Measurements from ENCODE around the gene USP6. TPM values are rescaled to one million over a fixed set of nuclear protein-coding genes. Genes with fewer than 3 reads are reported as not detected.
"Not testable (repeated sequence)": the region's sequence is repeated elsewhere in the genome, so short reads cannot be mapped to it uniquely, and the experiment has no call there.

The USP6 gene
- total and polyA plus RNA-seq, 2 of the 4 experiments (the other 2 are of a cell fraction): 0.02 TPM; not detected in 1

- H4K91ac ChIP-seq (ENCODE audit: insufficient read depth, low read depth, low read length); H3K36me3 ChIP-seq (ENCODE audit: control insufficient read depth, insufficient read depth, low read length); H3K4me2 ChIP-seq (ENCODE audit: low read depth, low read length); H3K4me1 ChIP-seq (ENCODE audit: control insufficient read depth, insufficient read depth, low read length); H3K23ac ChIP-seq (ENCODE audit: low read depth, low read length); H4K20me1 ChIP-seq (ENCODE audit: insufficient read depth, low read length); H3K18ac ChIP-seq (ENCODE audit: low read depth, low read length); H2BK15ac ChIP-seq (ENCODE audit: low read depth, low read length); dilution Hi-C loops (cut with HindIII; ENCODE audit: low sequenced_read_pairs, unreplicated experiment); H2AK9ac ChIP-seq (replicated peaks; ENCODE audit: low read depth, low read length, poor library complexity); H3K9me3 ChIP-seq (ENCODE audit: control insufficient read depth, insufficient read depth, low read length); H3K9me1 ChIP-seq (ENCODE audit: insufficient read depth, low read length); DNase-seq; H3K56ac ChIP-seq (ENCODE audit: extremely low read depth, insufficient read depth, low read length); H3K9ac ChIP-seq (ENCODE audit: low read depth, low read length); intact Hi-C loops (cut with micrococcal nuclease); H3K79me1 ChIP-seq (ENCODE audit: low read depth in 1 of 2, low read length in 2 of 2); H3K4ac ChIP-seq (ENCODE audit: low read depth, low read length); ATAC-seq (ENCODE audit: low read depth); H2BK20ac ChIP-seq (ENCODE audit: low read depth, low read length); H2BK120ac ChIP-seq (ENCODE audit: low read depth, low read length); BruUV-seq (replicated peaks); H2BK5ac ChIP-seq (ENCODE audit: low read depth, low read length, poor library complexity, severe bottlenecking); H3K14ac ChIP-seq (replicated peaks; ENCODE audit: low read depth, low read length); H3K27ac ChIP-seq (ENCODE audit: insufficient read depth, low read length); H2AFZ ChIP-seq (replicated peaks; ENCODE audit: low read length, poor library complexity); H3K27me3 ChIP-seq (ENCODE audit: control insufficient read depth, insufficient read depth, low read length); H4K8ac ChIP-seq (ENCODE audit: low read depth in 2 of 2, low read length in 2 of 2); H3K4me3 ChIP-seq (ENCODE audit: insufficient read depth, low read depth, low read length); CTCF ChIA-PET; H2AK5ac ChIP-seq (ENCODE audit: low read depth, low read length); in situ Hi-C loops (cut with MboI; ENCODE audit: low sequenced_read_pairs); H4K5ac ChIP-seq (ENCODE audit: low read depth, low read length); POLR2A ChIA-PET (ENCODE audit: unreplicated experiment): not testable (repeated sequence)
- no CpG with 5 or more reads among the region's 18 CpGs for WGBS, 2 experiments (ENCODE audit: extremely low coverage in 2 of 2, insufficient read length in 1 of 2)
Measured at GRCh38 chr17:5142877-5143276, 27.0 kb downstream of the USP6 start.

GRCh38 chr17:5146122-5146521, 30.3 kb downstream of the USP6 start:
- H3K4me2 ChIP-seq (ENCODE audit: low read depth, low read length); H4K91ac ChIP-seq (ENCODE audit: insufficient read depth, low read depth, low read length); H3K4ac ChIP-seq (ENCODE audit: low read depth, low read length); H3K14ac ChIP-seq (replicated peaks; ENCODE audit: low read depth, low read length); H3K27ac ChIP-seq (ENCODE audit: insufficient read depth, low read length); DNase-seq; H3K9me3 ChIP-seq (ENCODE audit: control insufficient read depth, insufficient read depth, low read length); H2AK5ac ChIP-seq (ENCODE audit: low read depth, low read length); POLR2A ChIA-PET (ENCODE audit: unreplicated experiment); H4K5ac ChIP-seq (ENCODE audit: low read depth, low read length); H4K8ac ChIP-seq (ENCODE audit: low read depth in 2 of 2, low read length in 2 of 2); intact Hi-C loops (cut with micrococcal nuclease); ATAC-seq (ENCODE audit: low read depth); H3K36me3 ChIP-seq (ENCODE audit: control insufficient read depth, insufficient read depth, low read length); H3K18ac ChIP-seq (ENCODE audit: low read depth, low read length); H2AK9ac ChIP-seq (replicated peaks; ENCODE audit: low read depth, low read length, poor library complexity); BruUV-seq (replicated peaks); H2BK20ac ChIP-seq (ENCODE audit: low read depth, low read length); dilution Hi-C loops (cut with HindIII; ENCODE audit: low sequenced_read_pairs, unreplicated experiment); H2BK120ac ChIP-seq (ENCODE audit: low read depth, low read length); H3K23ac ChIP-seq (ENCODE audit: low read depth, low read length); H3K4me1 ChIP-seq (ENCODE audit: control insufficient read depth, insufficient read depth, low read length); H4K20me1 ChIP-seq (ENCODE audit: insufficient read depth, low read length); H3K9me1 ChIP-seq (ENCODE audit: insufficient read depth, low read length); H3K4me3 ChIP-seq (ENCODE audit: insufficient read depth, low read depth, low read length); CTCF ChIA-PET; H3K79me1 ChIP-seq (ENCODE audit: low read depth in 1 of 2, low read length in 2 of 2); H3K9ac ChIP-seq (ENCODE audit: low read depth, low read length); H2BK15ac ChIP-seq (ENCODE audit: low read depth, low read length); H2BK5ac ChIP-seq (ENCODE audit: low read depth, low read length, poor library complexity, severe bottlenecking); H3K56ac ChIP-seq (ENCODE audit: extremely low read depth, insufficient read depth, low read length); H3K27me3 ChIP-seq (ENCODE audit: control insufficient read depth, insufficient read depth, low read length); in situ Hi-C loops (cut with MboI; ENCODE audit: low sequenced_read_pairs); H2AFZ ChIP-seq (replicated peaks; ENCODE audit: low read length, poor library complexity): not testable (repeated sequence)
- no CpG with 5 or more reads among the region's 1 CpG for WGBS, 2 experiments (ENCODE audit: extremely low coverage in 2 of 2, insufficient read length in 1 of 2)

All from IMR-90 (cell line).